GM10847 (cell line): ENCODE results near the gene PTPRQ.

ENCODE experiments used
- POLR2A ChIP-seq: IDR thresholded peaks from 2 replicates; pipeline ENCODE4 v1.6.1; 2011; ENCODE audit not compliant: insufficient read length; ENCODE audit errors: extremely low read depth

PTPRQ gene

GRCh38 chr12:80460972-80461371 lies 16.9 kb downstream of the PTPRQ start:
- no peak for TF ChIP-seq POLR2A

GRCh38 chr12:80469681-80470080 lies 25.6 kb downstream of the PTPRQ start:
- no peak for TF ChIP-seq POLR2A

- TF ChIP-seq POLR2A = no peak
Measured at GRCh38 chr12:80470403-80470802, 26.4 kb downstream of the PTPRQ start.

GRCh38 chr12:80472236-80472635 lies 28.2 kb downstream of the PTPRQ start:
- TF ChIP-seq POLR2A = no peak

- TF ChIP-seq POLR2A = no peak
Measured at GRCh38 chr12:80472911-80473500, 29.0 kb downstream of the PTPRQ start.

GRCh38 chr12:80484746-80485145 lies 40.7 kb downstream of the PTPRQ start:
- TF ChIP-seq POLR2A = no peak

GRCh38 chr12:80485222-80485987 lies 41.4 kb downstream of the PTPRQ start:
- TF ChIP-seq POLR2A = no peak

GRCh38 chr12:80490329-80490728 lies 46.3 kb downstream of the PTPRQ start:
- TF ChIP-seq POLR2A = no peak

GRCh38 chr12:80491166-80491565 lies 47.1 kb downstream of the PTPRQ start:
- TF ChIP-seq POLR2A = no peak

- no peak for TF ChIP-seq POLR2A
Measured at GRCh38 chr12:80493466-80493865, 49.4 kb downstream of the PTPRQ start.

GRCh38 chr12:80494836-80495235 lies 50.8 kb downstream of the PTPRQ start:
- no peak for TF ChIP-seq POLR2A

GRCh38 chr12:80498059-80498728 lies 54.2 kb downstream of the PTPRQ start:
- no peak for TF ChIP-seq POLR2A

- TF ChIP-seq POLR2A = no peak
Measured at GRCh38 chr12:80504389-80505163, 60.5 kb downstream of the PTPRQ start.

- no peak for TF ChIP-seq POLR2A
Measured at GRCh38 chr12:80509781-80510556, 65.9 kb downstream of the PTPRQ start.

- TF ChIP-seq POLR2A = no peak
Measured at GRCh38 chr12:80512781-80513180, 68.7 kb downstream of the PTPRQ start.
